GM12873 (cell line): Measurements from ENCODE around the gene CEP170B.

Experiments used
- CTCF ChIP-seq: IDR thresholded peaks from 2 replicates; pipeline ENCODE4 v1.5.1; 2012; ENCODE audit warnings: low read depth, mild to moderate bottlenecking, moderate library complexity, low read length, control low read depth; ENCODE audit not compliant: insufficient read depth; ENCODE audit errors: missing control alignments

CEP170B gene

GRCh38 chr14:104821971-104822608 is 43.0 kb upstream of the CEP170B start:
- TF ChIP-seq CTCF: no peak

GRCh38 chr14:104822821-104823615 is 42.0 kb upstream of the CEP170B start:
- no peak for TF ChIP-seq CTCF

GRCh38 chr14:104824353-104824997 is 40.6 kb upstream of the CEP170B start:
- no peak for TF ChIP-seq CTCF

- peak; percentile 60 for TF ChIP-seq CTCF
Observed at GRCh38 chr14:104826189-104826860, 38.7 kb upstream of the CEP170B start.

- no peak for TF ChIP-seq CTCF
Observed at GRCh38 chr14:104826861-104827176, 38.2 kb upstream of the CEP170B start.

GRCh38 chr14:104827177-104828055 is 37.7 kb upstream of the CEP170B start:
- peak; percentile 55 for TF ChIP-seq CTCF
